Gastroesophageal sphincter (tissue), 4 donors: ENCODE measurements around the gene TMEM150A. TPM values are rescaled to one million over a fixed set of nuclear protein-coding genes. Genes with fewer than 3 reads are reported as not detected.

Experiments
- ATAC-seq: fragments of 150-250 bp; one replicate; pipeline ENCODE4 v1.9.1; 2016; ENCODE audit warnings: mild to moderate bottlenecking, moderate library complexity
- H3K27ac ChIP-seq, 4 donors: fragments of 200-600 bp; sonication (generic) in 3 of 4; 1 replicate in 3 of 4; 2 replicates in 1 of 4; pipeline ENCODE4 v1.5.1; 2016 to 2019
- H3K27me3 ChIP-seq: fragments of 200-600 bp; sonication (generic); one replicate; pipeline ENCODE4 v1.5.1; 2019
- H3K36me3 ChIP-seq, 2 donors: fragments of 200-600 bp; sonication (generic); one replicate each; pipeline ENCODE4 v1.5.1; 2019; ENCODE audit warnings: control low read depth in 1 of 2
- H3K4me1 ChIP-seq, 3 donors: fragments of 200-600 bp; sonication (generic); 1 replicate in 2 of 3; 2 replicates in 1 of 3; pipeline ENCODE4 v1.5.1; 2016 to 2019; ENCODE audit warnings: control low read depth in 2 of 3
- H3K4me3 ChIP-seq, 2 donors: fragments of 200-600 bp; sonication (generic); one replicate each; pipeline ENCODE4 v1.5.1; 2019; ENCODE audit warnings: mild to moderate bottlenecking in 1 of 2, moderate library complexity in 1 of 2
- H3K9me3 ChIP-seq, 3 donors: fragments of 200-600 bp; sonication (generic); one replicate each; pipeline ENCODE4 v1.5.1; 2017 to 2019; ENCODE audit warnings: control low read depth in 2 of 3
- CTCF ChIP-seq, 4 experiments: fragments of 200-600 bp in 2 of 4; fragments of 450-650 bp in 2 of 4; sonication (generic) in 1 of 4; IDR thresholded peaks; one replicate each; pipeline ENCODE4 v1.5.1; 2017 to 2019; ENCODE audit warnings: antibody characterized with exemption in 4 of 4, mild to moderate bottlenecking in 2 of 4, moderate library complexity in 2 of 4
- EP300 ChIP-seq: sonication (generic); formaldehyde crosslinking; IDR thresholded peaks from one replicate; pipeline ENCODE4 v1.6.1; 2017; ENCODE audit warnings: antibody characterized with exemption, mild to moderate bottlenecking
- POLR2A ChIP-seq, 2 donors: fragments of 450-650 bp; IDR thresholded peaks; one replicate each; pipeline ENCODE4 v1.6.1; 2017; ENCODE audit warnings: antibody characterized with exemption in 2 of 2, mild to moderate bottlenecking in 2 of 2, moderate library complexity in 1 of 2
- POLR2AphosphoS5 ChIP-seq: sonication (generic); formaldehyde crosslinking; IDR thresholded peaks from one replicate; pipeline ENCODE4 v1.6.1; 2017; ENCODE audit warnings: antibody characterized with exemption
- WGBS, 2 donors: methylation state at CpG; one replicate each; pipeline ENCODE4 v1.1.5; 2018; ENCODE audit warnings: low coverage in 1 of 2; 5-methylcytosine and 5-hydroxymethylcytosine counted together
- total RNA-seq, 4 donors: library from RNA; depleted of rRNA; stranded (reverse); fragments of >200 nt; gene quantifications; one replicate each; pipeline ENCODE4 v1.1.0, GENCODE V29; 2016

TMEM150A gene
- total RNA-seq, 4 donors from 2014 or later: 17.6 to 26.9 (median 19.9) TPM

- TF ChIP-seq EP300 (no peak), POLR2AphosphoS5 (peak; percentile 37)
- H3K27ac ChIP-seq: no peak overlapping the region
- H3K4me3 ChIP-seq: no peak overlapping the region
- no peaks in the 10 kb centered on the region for H3K27me3 ChIP-seq
- H3K4me1 ChIP-seq: no peaks in the 10 kb centered on the region
- no peaks in the 10 kb centered on the region for H3K9me3 ChIP-seq
- ATAC-seq: no peak
- WGBS, 2 donors: 65 to 71% methylated on average over 2 to 7 of the region's 9 CpGs
- H3K36me3 ChIP-seq: peaks cover 7 to 94% of the 10 kb centered on the region in 2 donors
These were observed 47.0 kb upstream of the TMEM150A start for GRCh38 chr2:85649201-85650190.

GRCh38 chr2:85648619-85649018 is 46.1 kb upstream of the TMEM150A start:
- no peaks in the 10 kb centered on the region for H3K9me3 ChIP-seq
- TF ChIP-seq POLR2AphosphoS5: no peak
- TF ChIP-seq CTCF (IDR thresholded peaks at IDR 0.05): peak in 2 of 4 experiments; percentile 23 to 29
- no peak for TF ChIP-seq POLR2A (IDR thresholded peaks at IDR 0.05)
- TF ChIP-seq EP300: no peak
- peak overlapping the region in 2 of 4 donors; percentile 4 to 18 for H3K27ac ChIP-seq
- 50 to 71% methylated on average over 2 of the region's 2 CpGs for WGBS, 2 donors
- peak; percentile 43 for ATAC-seq
- no peak overlapping the region for H3K4me3 ChIP-seq
- peaks cover 7 to 98% of the 10 kb centered on the region in 2 donors for H3K36me3 ChIP-seq
- H3K27me3 ChIP-seq: no peaks in the 10 kb centered on the region
- H3K4me1 ChIP-seq: no peaks in the 10 kb centered on the region

- Histone ChIP-seq H3K27ac (peak overlapping the region in 1 of 4 donors; percentile 4), H3K4me1 (no peaks in the 10 kb centered on the region), H3K9me3 (no peaks in the 10 kb centered on the region), H3K4me3 (no peak overlapping the region), H3K36me3 (peaks cover 7 to 98% of the 10 kb centered on the region in 2 donors), H3K27me3 (no peaks in the 10 kb centered on the region)
- TF ChIP-seq EP300 (no peak), CTCF (IDR thresholded peaks at IDR 0.05) (no peak), POLR2A (IDR thresholded peaks at IDR 0.05) (no peak), POLR2AphosphoS5 (no peak)
- WGBS, 2 donors: 67 to 91% methylated on average over 1 to 9 of the region's 10 CpGs
- no peak for ATAC-seq
These were observed 45.5 kb upstream of the TMEM150A start for GRCh38 chr2:85647823-85648526.

- no peak for TF ChIP-seq POLR2AphosphoS5
- no peak for TF ChIP-seq POLR2A (IDR thresholded peaks at IDR 0.05)
- no peak for TF ChIP-seq CTCF (IDR thresholded peaks at IDR 0.05)
- TF ChIP-seq EP300: no peak
- H3K27ac ChIP-seq: no peak overlapping the region
- no peaks in the 10 kb centered on the region for H3K4me1 ChIP-seq
- H3K27me3 ChIP-seq: no peaks in the 10 kb centered on the region
- ATAC-seq: no peak
- no peaks in the 10 kb centered on the region for H3K9me3 ChIP-seq
- no peak overlapping the region for H3K4me3 ChIP-seq
- H3K36me3 ChIP-seq: peaks cover 12 to 100% of the 10 kb centered on the region in 2 donors
- 78 to 88% methylated on average over 2 of the region's 2 CpGs for WGBS, 2 donors
These were observed 43.7 kb upstream of the TMEM150A start for GRCh38 chr2:85646166-85646565.

GRCh38 chr2:85644909-85645308 is 42.4 kb upstream of the TMEM150A start:
- 92 to 94% methylated on average over 6 to 7 of the region's 8 CpGs for whole genome bisulfite sequencing, 2 donors
- TF ChIP-seq CTCF (IDR thresholded peaks at IDR 0.05): no peak
- TF ChIP-seq POLR2A (IDR thresholded peaks at IDR 0.05): no peak
- no peak for TF ChIP-seq EP300
- no peak for TF ChIP-seq POLR2AphosphoS5
- Histone ChIP-seq H3K27ac (no peak overlapping the region), H3K36me3 (peaks cover 14 to 100% of the 10 kb centered on the region in 2 donors), H3K4me3 (no peak overlapping the region), H3K27me3 (no peaks in the 10 kb centered on the region), H3K9me3 (no peaks in the 10 kb centered on the region), H3K4me1 (no peaks in the 10 kb centered on the region)
- ATAC-seq: no peak
